NCI-H1694 (cell line): ENCODE measurements around the gene HCST.

ENCODE experiments used
- DNase-seq: peaks from one replicate; lab custom pipeline; 2025; lab: John Stamatoyannopoulos, UW

The HCST gene

DNA sequence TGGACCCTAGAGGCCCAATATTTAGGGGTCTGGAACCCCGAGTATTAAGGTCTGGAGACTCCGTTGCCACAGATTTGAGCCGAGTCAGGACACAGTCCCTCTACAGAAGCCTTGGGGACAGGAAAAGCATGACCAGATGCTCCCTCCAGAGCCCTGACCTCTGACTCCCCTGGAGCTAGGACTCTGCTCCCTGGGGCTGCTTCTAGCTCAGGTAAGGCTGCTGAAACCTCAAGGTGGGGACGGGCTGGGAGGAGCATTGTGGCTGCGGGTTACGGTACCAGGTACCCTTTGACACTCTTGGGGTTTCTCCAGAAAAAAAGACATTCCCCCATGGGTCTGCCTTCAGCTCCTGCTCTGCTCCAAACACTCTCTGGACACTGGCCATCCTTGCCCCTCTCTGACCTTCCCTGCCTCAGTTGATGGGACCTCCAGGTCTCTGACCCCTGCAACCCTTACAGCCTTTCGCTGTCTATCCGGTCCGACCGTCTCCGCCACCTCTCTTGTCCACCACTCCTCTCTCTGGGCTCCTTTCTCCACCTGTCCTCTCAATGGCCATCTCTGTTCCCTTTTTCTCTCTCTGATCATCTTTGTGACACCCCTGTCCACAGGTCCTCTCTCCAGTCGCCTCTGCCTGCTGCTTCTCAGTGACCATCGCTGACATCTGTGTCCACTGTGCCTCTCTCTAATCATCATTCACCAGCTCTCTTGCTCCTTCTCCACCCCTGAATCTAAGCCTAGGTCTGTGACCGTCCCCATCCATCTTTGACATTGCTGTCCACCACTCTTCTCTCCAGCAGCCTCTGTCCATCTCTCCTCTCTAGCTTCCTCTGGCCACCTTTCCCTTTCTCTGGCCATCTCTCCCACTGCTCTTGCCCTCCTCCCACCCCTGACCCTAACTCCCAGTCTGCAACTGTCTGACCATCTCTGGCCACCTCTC lies 35.3 kb downstream of the HCST start:
- DNase-seq = no peak

DNA sequence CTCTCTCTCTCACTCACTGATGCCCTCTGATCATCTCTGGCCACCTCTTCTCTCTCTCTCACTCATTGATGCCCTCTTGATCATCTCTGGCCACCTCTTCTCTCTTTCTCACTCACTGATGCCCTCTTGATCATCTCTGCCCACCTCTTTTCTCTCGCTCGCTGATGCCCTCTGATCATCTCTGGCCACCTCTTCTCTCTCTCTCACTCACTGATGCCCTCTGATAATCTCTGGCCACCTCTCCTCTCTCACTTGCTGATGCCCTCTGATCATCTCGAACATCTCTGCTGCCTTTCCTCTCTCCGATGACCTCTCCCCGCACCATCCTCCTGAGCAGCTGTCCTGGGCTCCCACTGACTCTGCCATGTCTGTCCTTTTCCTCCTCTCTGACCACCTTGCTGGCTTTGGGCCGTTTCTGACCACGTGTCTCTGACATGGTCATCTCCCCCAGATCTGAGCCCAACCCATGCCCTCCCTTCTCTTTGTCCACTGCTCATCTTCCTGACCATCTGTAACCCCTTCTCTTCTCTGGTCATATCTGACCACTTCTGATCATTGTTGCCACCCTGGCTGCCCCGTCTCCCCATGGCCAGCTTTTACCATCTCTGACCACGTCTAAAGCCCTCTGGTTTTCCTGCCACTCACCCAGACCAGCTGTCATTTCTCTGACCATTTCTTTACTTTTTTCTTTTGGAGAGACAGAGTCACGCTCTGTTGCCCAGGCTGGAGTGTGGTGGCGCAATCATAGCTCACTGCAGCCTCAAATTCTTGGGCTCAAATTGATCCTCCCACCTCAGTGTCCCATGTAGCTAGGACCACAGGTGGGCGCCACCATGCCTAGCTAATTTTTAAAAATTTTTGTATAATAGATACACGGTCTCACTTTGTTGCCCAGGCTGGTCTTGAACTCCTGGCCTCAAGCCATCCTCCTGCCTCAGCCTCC lies 36.2 kb downstream of the HCST start:
- DNase-seq = no peak

DNA sequence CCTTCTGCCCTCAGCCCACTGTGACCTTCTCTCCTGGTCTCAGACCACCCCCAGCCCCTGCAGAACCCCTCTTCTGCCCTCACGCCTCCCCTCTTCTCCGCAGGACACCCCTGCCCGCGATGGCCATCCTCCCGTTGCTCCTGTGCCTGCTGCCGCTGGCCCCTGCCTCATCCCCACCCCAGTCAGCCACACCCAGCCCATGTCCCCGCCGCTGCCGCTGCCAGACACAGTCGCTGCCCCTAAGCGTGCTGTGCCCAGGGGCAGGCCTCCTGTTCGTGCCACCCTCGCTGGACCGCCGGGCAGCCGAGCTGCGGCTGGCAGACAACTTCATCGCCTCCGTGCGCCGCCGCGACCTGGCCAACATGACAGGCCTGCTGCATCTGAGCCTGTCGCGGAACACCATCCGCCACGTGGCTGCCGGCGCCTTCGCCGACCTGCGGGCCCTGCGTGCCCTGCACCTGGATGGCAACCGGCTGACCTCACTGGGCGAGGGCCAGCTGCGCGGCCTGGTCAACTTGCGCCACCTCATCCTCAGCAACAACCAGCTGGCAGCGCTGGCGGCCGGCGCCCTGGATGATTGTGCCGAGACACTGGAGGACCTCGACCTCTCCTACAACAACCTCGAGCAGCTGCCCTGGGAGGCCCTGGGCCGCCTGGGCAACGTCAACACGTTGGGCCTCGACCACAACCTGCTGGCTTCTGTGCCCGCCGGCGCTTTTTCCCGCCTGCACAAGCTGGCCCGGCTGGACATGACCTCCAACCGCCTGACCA lies 37.2 kb downstream of the HCST start:
- no peak for DNase-seq

DNA sequence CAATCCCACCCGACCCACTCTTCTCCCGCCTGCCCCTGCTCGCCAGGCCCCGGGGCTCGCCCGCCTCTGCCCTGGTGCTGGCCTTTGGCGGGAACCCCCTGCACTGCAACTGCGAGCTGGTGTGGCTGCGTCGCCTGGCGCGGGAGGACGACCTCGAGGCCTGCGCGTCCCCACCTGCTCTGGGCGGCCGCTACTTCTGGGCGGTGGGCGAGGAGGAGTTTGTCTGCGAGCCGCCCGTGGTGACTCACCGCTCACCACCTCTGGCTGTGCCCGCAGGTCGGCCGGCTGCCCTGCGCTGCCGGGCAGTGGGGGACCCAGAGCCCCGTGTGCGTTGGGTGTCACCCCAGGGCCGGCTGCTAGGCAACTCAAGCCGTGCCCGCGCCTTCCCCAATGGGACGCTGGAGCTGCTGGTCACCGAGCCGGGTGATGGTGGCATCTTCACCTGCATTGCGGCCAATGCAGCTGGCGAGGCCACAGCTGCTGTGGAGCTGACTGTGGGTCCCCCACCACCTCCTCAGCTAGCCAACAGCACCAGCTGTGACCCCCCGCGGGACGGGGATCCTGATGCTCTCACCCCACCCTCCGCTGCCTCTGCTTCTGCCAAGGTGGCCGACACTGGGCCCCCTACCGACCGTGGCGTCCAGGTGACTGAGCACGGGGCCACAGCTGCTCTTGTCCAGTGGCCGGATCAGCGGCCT lies 37.9 kb downstream of the HCST start:
- no peak for DNase-seq

DNA sequence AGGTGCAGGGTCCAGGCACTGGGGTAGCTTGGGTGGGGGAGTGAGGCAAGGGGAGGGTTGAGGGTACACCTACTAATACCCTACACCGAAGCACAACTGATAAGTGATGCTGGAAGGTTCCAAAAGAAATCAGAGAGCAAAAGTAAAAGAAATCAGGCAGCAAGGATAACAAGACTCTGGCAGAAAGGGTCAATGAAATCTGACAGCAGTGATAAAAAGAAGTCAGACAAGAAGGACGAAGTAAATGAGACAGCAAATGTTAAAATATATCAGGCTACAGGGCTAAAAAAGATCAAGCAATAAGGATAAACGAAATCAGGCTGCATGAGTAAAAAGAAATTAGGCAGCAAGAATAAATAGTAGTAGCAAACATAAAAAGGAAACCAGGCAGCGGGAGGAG lies 38.5 kb downstream of the HCST start:
- no peak for DNase-seq

DNA sequence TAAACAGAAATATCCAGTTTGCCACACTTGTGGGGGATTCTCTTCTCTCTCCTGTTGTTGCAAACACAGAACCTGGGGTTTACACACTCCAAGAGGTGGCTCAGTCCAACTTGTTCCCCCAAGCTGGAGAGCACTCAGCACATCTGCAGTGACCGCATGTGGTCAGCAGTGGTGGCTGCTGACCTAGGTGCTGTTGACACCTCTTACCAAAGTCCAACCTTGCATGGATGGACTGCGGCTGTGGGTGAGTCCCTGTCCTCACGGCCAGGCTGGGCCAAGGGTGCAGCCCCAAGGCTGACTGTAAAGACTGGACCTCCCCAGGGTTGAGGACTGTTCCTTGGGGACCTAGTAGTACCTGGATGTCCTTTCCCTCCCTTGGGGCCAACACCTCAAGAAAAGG lies 39.9 kb downstream of the HCST start:
- DNase-seq = no peak

DNA sequence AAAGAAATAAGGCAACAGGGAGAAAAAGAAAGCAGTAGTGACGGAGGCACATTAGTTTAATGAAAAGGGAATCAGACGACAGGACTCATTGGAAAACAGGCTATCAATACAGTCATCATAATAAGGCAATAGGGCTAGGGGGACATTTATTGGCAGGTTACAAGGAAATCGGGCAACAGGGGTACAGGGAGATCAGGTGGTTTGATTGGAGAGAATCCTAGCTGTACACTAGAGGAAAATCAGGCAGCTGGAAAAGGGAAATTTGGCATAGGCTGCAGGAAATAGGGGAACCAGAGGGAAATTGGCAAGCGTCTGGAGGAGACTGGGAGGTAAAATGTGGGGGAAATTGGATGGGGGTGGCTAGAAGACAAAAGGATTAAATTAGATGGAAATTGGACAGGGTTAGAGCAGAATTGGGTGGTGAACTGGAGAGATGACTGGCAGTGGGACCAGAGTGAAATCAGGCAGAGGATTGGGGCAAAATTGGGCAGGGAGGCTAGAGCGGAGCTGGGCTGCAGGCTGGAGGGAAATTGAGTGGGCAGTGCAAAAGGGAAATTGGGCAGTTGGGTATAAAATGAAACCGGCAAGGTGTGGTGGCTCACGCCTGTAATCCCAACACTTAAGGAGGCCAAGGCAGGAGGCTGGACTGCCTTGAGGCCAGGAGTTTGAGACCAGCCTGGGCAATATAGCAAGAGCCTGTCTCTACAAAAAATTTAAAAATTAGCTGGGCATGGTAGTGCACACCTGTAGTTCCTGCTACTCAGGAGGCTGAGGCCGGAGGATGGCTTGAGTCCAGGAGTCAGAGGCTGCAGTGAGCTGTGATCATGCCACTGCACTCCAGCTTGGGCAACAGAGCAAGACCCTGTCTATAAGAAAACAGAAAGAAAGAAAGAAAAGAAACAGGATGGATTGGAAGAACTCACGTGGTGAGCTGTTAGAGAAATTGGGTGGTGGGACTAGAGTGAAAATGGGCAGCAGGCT lies 41.3 kb downstream of the HCST start:
- DNase-seq = no peak

DNA sequence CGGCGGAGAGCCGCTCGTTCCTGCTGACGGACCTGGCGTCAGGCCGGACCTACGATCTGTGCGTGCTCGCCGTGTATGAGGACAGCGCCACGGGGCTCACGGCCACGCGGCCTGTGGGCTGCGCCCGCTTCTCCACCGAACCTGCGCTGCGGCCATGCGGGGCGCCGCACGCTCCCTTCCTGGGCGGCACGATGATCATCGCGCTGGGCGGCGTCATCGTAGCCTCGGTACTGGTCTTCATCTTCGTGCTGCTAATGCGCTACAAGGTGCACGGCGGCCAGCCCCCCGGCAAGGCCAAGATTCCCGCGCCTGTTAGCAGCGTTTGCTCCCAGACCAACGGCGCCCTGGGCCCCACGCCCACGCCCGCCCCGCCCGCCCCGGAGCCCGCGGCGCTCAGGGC lies 42.2 kb downstream of the HCST start:
- no peak for DNase-seq

DNA sequence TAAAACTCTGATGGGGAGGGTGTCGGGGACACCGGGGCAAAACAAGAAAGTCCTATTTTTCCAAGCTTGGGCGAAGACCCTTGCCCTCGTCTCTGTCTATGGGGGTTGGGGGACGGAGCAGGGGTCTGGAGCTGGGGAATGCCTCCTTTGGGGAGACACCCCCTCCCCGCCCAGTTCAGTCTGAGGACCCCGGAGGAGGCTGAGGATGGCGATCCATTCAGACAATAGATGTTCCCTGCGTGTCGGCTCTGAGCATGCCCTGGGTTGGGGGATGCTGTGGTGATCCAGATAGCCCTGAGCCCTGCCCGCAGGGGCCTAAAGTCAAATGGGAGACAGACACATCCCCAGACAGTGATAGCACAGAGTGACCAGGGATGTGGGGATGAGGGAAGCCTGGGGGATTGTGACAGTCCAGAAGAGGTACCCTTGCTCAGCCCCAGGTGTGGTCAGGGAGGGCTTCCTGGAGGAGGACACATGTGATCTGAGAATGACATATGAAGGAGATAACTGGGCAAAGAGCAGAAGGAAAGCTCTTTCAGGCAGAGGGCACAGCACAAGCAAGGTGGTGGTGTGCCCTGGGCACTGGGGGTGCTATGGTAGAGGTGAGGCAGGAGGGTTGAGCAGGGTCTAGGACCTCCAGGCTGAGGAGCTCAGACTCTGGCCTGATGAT lies 42.9 kb downstream of the HCST start:
- DNase-seq = no peak

DNA sequence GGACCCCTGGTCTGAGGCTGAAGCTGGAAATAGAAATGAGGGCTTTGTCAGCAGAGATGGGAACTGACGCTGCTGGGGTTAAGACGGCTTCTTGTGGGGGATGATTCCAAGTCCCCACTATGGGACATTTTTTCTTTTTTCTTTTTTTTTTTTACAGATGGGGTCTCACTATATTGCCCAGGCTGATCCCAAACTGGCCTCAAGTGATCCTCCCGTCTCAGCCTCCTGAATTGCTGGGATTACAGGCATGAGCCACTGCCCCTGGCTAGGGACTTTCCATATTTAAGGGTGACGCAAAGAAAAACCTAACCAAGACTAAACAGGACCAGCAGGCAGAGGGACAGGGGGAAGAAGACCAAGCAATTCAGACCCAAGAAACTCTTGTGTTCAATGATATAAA lies 43.9 kb downstream of the HCST start:
- DNase-seq = no peak

DNA sequence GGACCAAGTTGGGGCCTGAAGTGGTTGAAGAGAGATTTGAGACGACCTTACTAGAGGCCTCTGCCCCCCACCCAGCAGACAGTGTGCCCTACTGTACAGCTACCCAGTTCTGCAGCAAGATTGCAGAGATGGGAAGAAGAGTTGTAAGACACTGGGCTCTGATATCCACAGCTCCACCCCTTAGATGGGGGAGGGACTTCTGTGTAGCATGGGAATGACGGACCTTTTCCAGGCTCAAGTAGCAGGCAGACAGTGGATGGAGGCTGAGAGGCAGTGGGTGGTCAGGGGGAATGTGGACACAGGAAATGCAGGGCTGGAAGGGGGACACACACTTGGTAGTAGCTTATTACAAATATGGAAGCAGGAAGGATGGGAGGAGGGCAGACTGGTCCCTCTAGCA lies 46.8 kb downstream of the HCST start:
- DNase-seq = no peak
